Heart right ventricle (tissue), 16 donors: ENCODE measurements around the gene LRRC2. TPM values are rescaled to one million over a fixed set of nuclear protein-coding genes. Genes with fewer than 3 reads are reported as not detected.
"Not testable (repeated sequence)": the region's sequence is repeated elsewhere in the genome, so short reads cannot be mapped to it uniquely, and the experiment has no call there.

ENCODE experiments used
- ATAC-seq, 8 donors: fragments of 200-7000 bp; cut with Tn5 transposase; one replicate each; pipeline ENCODE4 v1.9.1; 2020; ENCODE audit warnings: mild to moderate bottlenecking in 8 of 8, moderate library complexity in 8 of 8, moderate number of reproducible peaks in 1 of 8
- DNase-seq, 2 donors: peaks; one replicate each; pipeline ENCODE4 v3.0.0-alpha.2; 2020
- H3K27ac ChIP-seq, 10 donors: fragments of 200-600 bp; sonication (generic) in 2 of 10; one replicate each; pipeline versions ENCODE4 v1.5.0 to v1.8.0; 2020 to 2022; ENCODE audit warnings: mild to moderate bottlenecking in 3 of 10
- H3K27me3 ChIP-seq, 7 donors: fragments of 200-600 bp; one replicate each; pipeline ENCODE4 v1.8.0; 2021 to 2022; ENCODE audit warnings: mild to moderate bottlenecking in 2 of 7
- H3K36me3 ChIP-seq, 9 donors: fragments of 200-600 bp; sonication (generic) in 1 of 9; one replicate each; pipeline versions ENCODE4 v1.5.0 to v1.8.0; 2020 to 2022; ENCODE audit warnings: mild to moderate bottlenecking in 2 of 9
- H3K4me1 ChIP-seq, 9 donors: fragments of 200-600 bp; sonication (generic) in 1 of 9; one replicate each; pipeline versions ENCODE4 v1.5.0 to v1.8.0; 2020 to 2022; ENCODE audit warnings: mild to moderate bottlenecking in 4 of 9
- H3K4me3 ChIP-seq, 10 donors: fragments of 200-600 bp; sonication (generic) in 2 of 10; one replicate each; pipeline versions ENCODE4 v1.5.0 to v1.8.0; 2020 to 2022; ENCODE audit warnings: mild to moderate bottlenecking in 7 of 10, moderate library complexity in 2 of 10
- H3K9me3 ChIP-seq, 11 donors: fragments of 200-600 bp in 10 of 11; sonication (generic) in 2 of 11; one replicate each; pipeline versions ENCODE4 v1.5.0 to v1.8.0; 2013 to 2022; ENCODE audit warnings: mild to moderate bottlenecking in 2 of 11, control low read depth in 1 of 11, moderate library complexity in 1 of 11
- WGBS, 2 donors: extraction: QIAGEN DNeasy Blood & Tissue Kit; methylation state at CpG; one replicate each; pipeline ENCODE4 v1.1.7; 2013; ENCODE audit warnings: inconsistent platforms in 1 of 2; 5-methylcytosine and 5-hydroxymethylcytosine counted together
- intact Hi-C, 10 donors: fragments of 100-400 bp; cut with DNase I; formaldehyde crosslinking; loops; one replicate each; pipeline versions ENCODE4 v1.11.1 to v1.14.2; 2022
- polyA plus RNA-seq, 2 donors: library from polyadenylated mRNA; stranded (reverse); fragments of 200-250 nt; gene quantifications; one replicate each; pipeline ENCODE4 v1.2.3, GENCODE V29; 2013
- total RNA-seq, 10 donors: library from RNA; stranded (reverse); fragmentation: NEBNext Ultra II Directional in 3 of 10; extraction: Animal tissue kit (Norgen Biotek cat#: 25700) in 3 of 10; gene quantifications; one replicate each; pipeline versions ENCODE4 v1.2.1 to v1.2.4, GENCODE V29; 2021 to 2023
- TF ChIP-seq, protein P1 (sequence below), 9 donors: fragments of 200-600 bp; sonication (generic) in 2 of 9; IDR thresholded peaks; one replicate each; pipeline versions ENCODE4 v1.5.0 to v1.8.0; 2021 to 2022; ENCODE audit warnings: antibody characterized with exemption in 9 of 9, mild to moderate bottlenecking in 5 of 9, moderate library complexity in 1 of 9
- donor health status: Arrhythmogenic right ventricular cardiomyopathy.
- donor health status: ischemic (EF 13 %, LVEDD 7.1; RV severe dilation, severe dysfunction).
- donor health status: healthy with polysubstance abuse.
- donor health status: DM: no; HTN: yes; CAD: no.
- donor health status: DM: no; HTN: no; CAD: no.
- donor health status: ischemic (EF 25% LVEDD 6.9; RV normal size, moderate dysfunction).
- donor health status: ischemic (EF 25% LVEDD 5.7; RV mildly dilated, moderate dysfunction).
- donor health status: healthy.
- donor health status: DM: yes; HTN: yes; CAD: no.
- donor health status: Ischemic cardiomyopathy.
- donor health status: ischemic (EF 35%, LVEDD 5.7; RV mildly dilated, moderate dysfunction).
- donor health status: nonischemic (EF 11% LVEDD 7.7; RV severe dilation, severe dysfunction).
- donor health status: DM: yes; HTN: yes; CAD: no.
- donor health status: PGD.
- donor health status: ischemic (EF 29% LVEDD 5.4; RV normal size, mild dysfunction).
- donor health status: nonischemic (EF 23%, LVEDD 6.1; RV moderate dilation, normal function).

LRRC2 gene
- total and polyA plus RNA-seq, 12 donors, result 10.7 to 163 (median 125) TPM

DNA sequence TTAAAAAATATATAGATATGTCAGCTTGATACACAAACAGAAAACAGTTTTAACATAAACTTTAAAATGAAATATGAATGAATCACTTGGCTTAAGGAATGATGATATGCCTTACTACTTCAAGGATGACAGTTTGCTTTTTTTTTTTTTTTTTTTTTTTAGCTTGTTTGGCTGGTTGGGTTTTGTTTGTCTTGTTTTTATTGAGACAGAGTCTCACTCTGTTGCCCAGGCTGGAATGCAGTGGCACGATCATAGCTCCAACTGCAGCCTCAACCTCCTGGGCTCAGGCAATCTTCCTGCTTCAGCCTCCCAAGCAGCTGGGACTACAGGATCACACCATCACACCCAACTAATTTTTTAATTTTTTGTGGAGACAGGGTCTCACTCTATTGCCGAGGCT, 14.5 kb downstream of the LRRC2 start:
- intact Hi-C loops, result loop anchor here in 2 of 10 donors (5.0 kb wide), 2 partner anchors 54 to 59 kb away; partner anchors contain the start of gene RTP3 (in 1 of the 2)
- Histone ChIP-seq H3K4me3 (no peak overlapping the region), H3K27me3 (no peaks in the 10 kb centered on the region), H3K27ac (no peak overlapping the region), H3K36me3 (peaks cover 0 to 22% (median 6%) of the 10 kb centered on the region in 9 donors), H3K4me1 (peaks cover 0 to 11% (median 0%) of the 10 kb centered on the region in 9 donors), H3K9me3 (no peaks in the 10 kb centered on the region)
- TF ChIP-seq, protein P1, sequence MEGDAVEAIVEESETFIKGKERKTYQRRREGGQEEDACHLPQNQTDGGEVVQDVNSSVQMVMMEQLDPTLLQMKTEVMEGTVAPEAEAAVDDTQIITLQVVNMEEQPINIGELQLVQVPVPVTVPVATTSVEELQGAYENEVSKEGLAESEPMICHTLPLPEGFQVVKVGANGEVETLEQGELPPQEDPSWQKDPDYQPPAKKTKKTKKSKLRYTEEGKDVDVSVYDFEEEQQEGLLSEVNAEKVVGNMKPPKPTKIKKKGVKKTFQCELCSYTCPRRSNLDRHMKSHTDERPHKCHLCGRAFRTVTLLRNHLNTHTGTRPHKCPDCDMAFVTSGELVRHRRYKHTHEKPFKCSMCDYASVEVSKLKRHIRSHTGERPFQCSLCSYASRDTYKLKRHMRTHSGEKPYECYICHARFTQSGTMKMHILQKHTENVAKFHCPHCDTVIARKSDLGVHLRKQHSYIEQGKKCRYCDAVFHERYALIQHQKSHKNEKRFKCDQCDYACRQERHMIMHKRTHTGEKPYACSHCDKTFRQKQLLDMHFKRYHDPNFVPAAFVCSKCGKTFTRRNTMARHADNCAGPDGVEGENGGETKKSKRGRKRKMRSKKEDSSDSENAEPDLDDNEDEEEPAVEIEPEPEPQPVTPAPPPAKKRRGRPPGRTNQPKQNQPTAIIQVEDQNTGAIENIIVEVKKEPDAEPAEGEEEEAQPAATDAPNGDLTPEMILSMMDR (IDR thresholded peaks at IDR 0.05), result no peak
- WGBS, 2 donors, result 77 to 78% methylated on average over 2 of the region's 2 CpGs
- no peak for ATAC-seq
- no peak for DNase-seq

GRCh38 chr3:46549989-46550388, 16.1 kb downstream of the LRRC2 start:
- H3K27me3 ChIP-seq, result no peaks in the 10 kb centered on the region
- H3K4me1 ChIP-seq, result peaks cover 0 to 9% (median 0%) of the 10 kb centered on the region in 9 donors
- H3K4me3 ChIP-seq, result no peak overlapping the region
- no peak for ATAC-seq
- TF ChIP-seq, protein P1 (IDR thresholded peaks at IDR 0.05), result no peak
- intact Hi-C loops, result loop anchor here in 2 of 10 donors (5.0 kb wide), 2 partner anchors 53 to 58 kb away; partner anchors contain the start of gene RTP3 (in 1 of the 2)
- H3K27ac ChIP-seq, result no peak overlapping the region
- H3K9me3 ChIP-seq, result no peaks in the 10 kb centered on the region
- DNase-seq, result no peak
- H3K36me3 ChIP-seq, result peaks cover 0 to 27% (median 6%) of the 10 kb centered on the region in 9 donors
- WGBS, 2 donors, result 69 to 70% methylated on average over 1 of the region's 1 CpG

DNA sequence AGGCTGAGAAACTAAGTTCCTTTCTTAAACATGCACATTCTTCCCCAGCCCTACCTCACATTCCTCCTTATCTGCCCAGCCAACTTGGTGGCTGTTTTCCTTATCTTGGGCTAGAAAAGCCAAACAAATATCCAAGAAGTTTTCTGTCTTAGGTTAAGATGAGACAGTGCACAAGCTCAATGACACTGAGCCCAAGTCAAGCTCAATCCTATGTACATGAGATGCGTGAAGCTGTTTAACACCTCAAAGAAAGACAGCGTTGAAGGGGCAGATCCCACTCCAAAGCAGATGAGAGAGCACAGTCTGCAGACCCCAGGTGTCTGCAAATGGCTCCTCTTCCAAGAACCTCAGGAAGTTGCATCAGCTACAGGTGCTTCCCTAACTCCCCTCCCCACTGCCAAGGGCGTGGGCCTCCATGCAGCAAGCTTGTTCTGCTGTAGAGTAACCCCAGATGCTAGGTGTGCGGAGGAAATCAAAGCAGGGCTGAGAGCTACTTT, 16.6 kb downstream of the LRRC2 start:
- intact Hi-C loops, result no loop called here
- WGBS, 2 donors, result 54 to 57% methylated on average over 4 of the region's 4 CpGs
- Histone ChIP-seq H3K27me3 (no peaks in the 10 kb centered on the region), H3K27ac (no peak overlapping the region), H3K9me3 (no peaks in the 10 kb centered on the region), H3K4me1 (peaks cover 0 to 9% (median 0%) of the 10 kb centered on the region in 9 donors), H3K4me3 (no peak overlapping the region), H3K36me3 (peaks cover 0 to 33% (median 6%) of the 10 kb centered on the region in 9 donors)
- TF ChIP-seq, protein P1 (IDR thresholded peaks at IDR 0.05), result no peak
- ATAC-seq (no peak), DNase-seq (no peak)

DNA sequence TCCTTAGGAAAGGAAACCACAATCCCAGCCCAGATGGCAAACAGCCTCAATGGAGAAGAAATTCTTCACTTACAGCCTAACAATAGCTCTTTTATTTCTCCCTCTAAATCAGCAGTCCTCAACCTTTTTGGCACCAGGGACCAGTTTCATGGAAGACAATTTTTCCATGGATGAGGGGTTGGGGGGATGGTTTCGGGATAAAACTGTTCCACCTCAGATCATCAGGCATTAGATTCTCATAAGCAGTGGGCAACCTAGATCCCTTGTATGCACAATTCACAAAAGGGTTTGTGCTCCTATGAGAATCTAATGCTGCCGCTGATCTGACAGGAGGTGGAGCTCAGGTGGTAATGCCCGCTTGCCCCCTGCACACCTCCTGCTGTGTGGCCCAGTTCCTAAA, 17.5 kb downstream of the LRRC2 start:
- H3K4me1 ChIP-seq, H3K9me3 ChIP-seq, H3K4me3 ChIP-seq, H3K27me3 ChIP-seq, DNase-seq, intact Hi-C loops, ATAC-seq, H3K27ac ChIP-seq: not testable (repeated sequence)
- WGBS, 2 donors, result 89 to 93% methylated on average over 3 of the region's 3 CpGs
- peaks cover 0 to 40% (median 6%) of the 10 kb centered on the region in 9 donors for H3K36me3 ChIP-seq

DNA sequence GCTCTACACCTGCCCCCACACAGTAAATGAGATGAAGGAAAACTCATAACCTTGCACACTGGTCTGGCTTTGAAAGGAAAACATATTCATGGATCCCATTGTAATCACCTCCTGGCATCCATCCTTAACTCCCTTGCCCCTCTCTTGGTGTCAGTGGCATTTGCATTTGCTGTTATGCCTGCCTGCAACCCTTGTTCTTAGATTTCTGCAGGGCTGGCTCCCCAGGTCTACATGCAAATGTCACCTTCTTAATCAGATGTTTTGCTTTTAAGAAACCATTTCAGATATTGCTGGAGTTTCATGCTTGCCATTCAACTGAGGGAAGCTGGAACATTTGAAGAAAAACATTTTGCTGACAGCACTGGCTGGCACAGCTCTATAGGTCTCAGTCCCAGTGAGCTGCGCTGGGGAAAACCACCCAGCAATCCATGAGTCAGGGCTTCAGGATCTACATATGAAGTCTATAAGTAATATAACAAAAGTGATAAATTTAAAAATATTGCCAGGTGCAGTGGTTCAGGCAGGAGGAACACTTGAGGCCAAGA, 19.1 kb downstream of the LRRC2 start:
- TF ChIP-seq, protein P1 (IDR thresholded peaks at IDR 0.05), result no peak
- intact Hi-C loops, result no loop called here
- H3K4me3 ChIP-seq, result no peak overlapping the region
- H3K27me3 ChIP-seq, result no peaks in the 10 kb centered on the region
- no peak overlapping the region for H3K27ac ChIP-seq
- peaks cover 0 to 41% (median 6%) of the 10 kb centered on the region in 9 donors for H3K36me3 ChIP-seq
- 73 to 83% methylated on average over 1 of the region's 1 CpG for WGBS, 2 donors
- H3K4me1 ChIP-seq, result peaks cover 0 to 8% (median 5%) of the 10 kb centered on the region in 9 donors
- no peaks in the 10 kb centered on the region for H3K9me3 ChIP-seq
- ATAC-seq (no peak), DNase-seq (no peak)
